ENCODE data around the gene PARN.

Gene PARN

GRCh38 chr16:14531101-14531500, 99.0 kb downstream of the PARN start:
- no peak for DNase-seq (ENCODE audit: low read depth, low spot score)

DNA sequence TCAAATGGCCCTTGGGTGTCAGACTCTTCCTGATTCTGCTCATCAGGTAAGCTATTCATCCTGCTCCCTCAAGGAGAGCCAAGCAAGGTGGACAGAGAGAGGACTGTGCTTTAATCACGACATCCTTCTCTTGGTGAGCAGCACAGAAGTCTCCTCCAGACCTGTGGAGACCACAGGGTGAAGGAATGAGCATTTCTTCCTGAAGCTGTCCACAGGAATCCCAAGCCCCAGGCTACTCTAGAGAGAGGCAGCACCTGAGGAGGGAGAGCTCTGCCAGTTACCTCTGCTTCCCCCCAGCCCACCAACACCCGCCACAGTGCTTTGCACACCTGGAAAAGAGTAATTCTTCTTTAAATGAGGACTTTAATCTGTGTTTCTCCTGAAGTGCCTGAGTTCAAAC, 100.0 kb downstream of the PARN start:
- no peak overlapping the region for H3K4me3 ChIP-seq (ENCODE audit: low read length)
- no peak for DNase-seq (ENCODE audit: low read depth, low spot score)
- no peaks in the 10 kb centered on the region for H3K36me3 ChIP-seq (ENCODE audit: control insufficient read depth, insufficient read depth, low read length)
- no peak overlapping the region for H3K27ac ChIP-seq (ENCODE audit: low read length)
- peaks cover 2% of the 10 kb centered on the region; the same call in 1 of the 2 replicates for H3K4me1 ChIP-seq (ENCODE audit: control insufficient read depth, insufficient read depth, low read length)
- H3K27me3 ChIP-seq (ENCODE audit: control insufficient read depth, insufficient read depth, low read length): no peaks in the 10 kb centered on the region
- WGBS (ENCODE audit: insufficient coverage, insufficient read length): no CpG with 5 or more reads among the region's 2 CpGs
- H3K9me3 ChIP-seq (ENCODE audit: control insufficient read depth, insufficient read depth, low read length): no peaks in the 10 kb centered on the region

More at GRCh38 chr16:14531101-14531500, 99.0 kb downstream of the PARN start:
- no peak overlapping the region for H3K27ac ChIP-seq (ENCODE audit: low read length)
- no peaks in the 10 kb centered on the region for H3K4me1 ChIP-seq (ENCODE audit: control insufficient read depth, insufficient read depth, low read length)
- H3K27me3 ChIP-seq (ENCODE audit: control insufficient read depth, insufficient read depth, low read length): no peaks in the 10 kb centered on the region
- H3K9me3 ChIP-seq (ENCODE audit: control insufficient read depth, insufficient read depth, low read length): no peaks in the 10 kb centered on the region
- no CpG with 5 or more reads among the region's 3 CpGs for WGBS (ENCODE audit: insufficient coverage, insufficient read length)
- no peak overlapping the region for H3K4me3 ChIP-seq (ENCODE audit: low read length)
- no peaks in the 10 kb centered on the region for H3K36me3 ChIP-seq (ENCODE audit: control insufficient read depth, insufficient read depth, low read length)

DNA sequence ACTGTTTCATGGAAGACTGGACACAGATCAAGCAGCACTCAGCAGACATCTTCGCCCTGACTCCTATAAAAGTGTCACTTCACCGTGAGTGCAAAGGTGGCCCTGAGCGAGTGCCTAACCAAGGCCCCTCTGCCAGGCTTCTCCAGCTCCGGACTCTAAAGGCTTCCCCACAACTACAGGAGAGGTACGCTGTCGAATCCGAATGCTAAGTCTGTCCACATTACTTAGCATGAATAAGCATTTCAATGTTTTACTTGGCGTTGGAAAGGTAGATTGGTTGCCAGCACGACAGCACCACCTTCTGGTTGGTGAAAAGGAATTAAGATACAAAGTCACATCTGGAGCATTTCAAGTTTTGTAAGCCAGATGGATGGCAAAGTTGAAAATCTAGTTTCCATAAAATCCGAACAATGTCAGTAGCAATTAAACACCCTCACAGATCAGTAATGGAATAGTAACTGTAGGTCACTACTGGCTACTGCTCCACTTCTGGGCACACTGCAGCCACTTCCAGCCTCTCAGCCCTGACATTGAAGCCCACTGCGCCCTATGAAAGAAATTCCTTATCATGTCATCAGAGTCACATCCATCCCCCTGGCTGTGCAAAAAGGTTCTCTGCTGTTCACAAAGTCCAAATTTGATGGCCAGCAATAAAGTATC, 100.9 kb downstream of the PARN start:
- Histone ChIP-seq H3K36me3 (ENCODE audit: control insufficient read depth, insufficient read depth, low read length) (no peaks in the 10 kb centered on the region), H3K9me3 (ENCODE audit: control insufficient read depth, insufficient read depth, low read length) (no peaks in the 10 kb centered on the region), H3K27me3 (ENCODE audit: control insufficient read depth, insufficient read depth, low read length) (no peaks in the 10 kb centered on the region), H3K4me3 (ENCODE audit: low read length) (no peak overlapping the region), H3K27ac (ENCODE audit: low read length) (no peak overlapping the region), H3K4me1 (ENCODE audit: control insufficient read depth, insufficient read depth, low read length) (peaks cover 2% of the 10 kb centered on the region; the same call in 1 of the 2 replicates)
- DNase-seq (ENCODE audit: low read depth, low spot score): peak; percentile 77
- no CpG with 5 or more reads among the region's 11 CpGs for WGBS (ENCODE audit: insufficient coverage, insufficient read length)

DNA sequence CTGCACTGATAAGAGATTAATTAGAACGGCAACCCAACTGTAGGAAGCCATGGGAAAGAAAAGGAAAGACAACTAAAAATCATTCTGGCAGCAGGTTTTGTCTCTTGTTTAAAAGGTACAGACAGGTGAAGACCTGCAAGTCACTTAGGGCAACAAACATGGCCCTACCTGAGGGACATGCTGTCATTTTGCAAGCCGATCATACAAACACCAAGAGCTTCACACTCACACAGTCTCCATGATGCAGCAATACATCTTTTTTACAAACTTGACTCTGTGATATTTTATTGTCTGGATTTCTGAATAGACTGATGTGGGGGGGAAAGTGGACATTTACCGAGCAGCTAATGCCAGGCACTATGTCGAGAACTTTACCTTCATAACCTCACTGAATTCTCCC, 101.8 kb downstream of the PARN start:
- DNase-seq (ENCODE audit: low read depth, low spot score): no peak
- Histone ChIP-seq H3K4me1 (ENCODE audit: control insufficient read depth, insufficient read depth, low read length) (peaks cover 2% of the 10 kb centered on the region; the same call in 1 of the 2 replicates), H3K4me3 (ENCODE audit: low read length) (no peak overlapping the region), H3K27ac (ENCODE audit: low read length) (no peak overlapping the region), H3K27me3 (ENCODE audit: control insufficient read depth, insufficient read depth, low read length) (no peaks in the 10 kb centered on the region), H3K36me3 (ENCODE audit: control insufficient read depth, insufficient read depth, low read length) (no peaks in the 10 kb centered on the region), H3K9me3 (ENCODE audit: control insufficient read depth, insufficient read depth, low read length) (no peaks in the 10 kb centered on the region)
- WGBS (ENCODE audit: insufficient coverage, insufficient read length): no CpG with 5 or more reads among the region's 4 CpGs

DNA sequence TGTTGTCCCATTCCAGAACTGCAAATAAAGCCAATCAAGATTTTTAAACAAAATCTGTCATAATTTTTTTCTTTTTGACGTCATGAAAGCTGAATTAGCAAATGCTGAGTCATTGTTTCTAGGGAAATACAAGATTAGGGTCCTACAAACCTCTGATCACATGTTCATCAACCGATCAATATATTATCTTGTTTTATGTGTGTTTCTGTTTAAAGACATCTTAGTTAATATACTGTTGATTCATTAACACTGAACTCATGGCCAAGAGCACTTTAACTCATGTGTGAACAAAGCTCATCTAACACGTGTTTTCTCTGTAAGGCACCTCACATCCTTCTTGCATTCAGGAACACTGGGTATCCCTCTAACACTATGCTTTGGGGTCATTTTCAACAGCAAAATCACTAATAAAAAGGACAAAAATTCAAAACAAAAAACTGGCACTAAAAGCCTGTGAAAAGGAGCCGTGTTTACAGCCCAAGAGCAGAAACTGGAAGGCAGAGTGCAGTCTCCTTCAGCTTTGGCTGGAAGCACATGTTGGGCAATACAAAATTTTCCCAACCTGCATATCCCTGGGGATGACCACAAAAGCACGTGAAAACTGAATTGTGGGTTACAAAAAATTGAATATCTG, 102.5 kb downstream of the PARN start:
- peaks cover 3% of the 10 kb centered on the region; the same call in 1 of the 2 replicates for H3K4me1 ChIP-seq (ENCODE audit: control insufficient read depth, insufficient read depth, low read length)
- WGBS (ENCODE audit: insufficient coverage, insufficient read length): no CpG with 5 or more reads among the region's 5 CpGs
- no peaks in the 10 kb centered on the region for H3K36me3 ChIP-seq (ENCODE audit: control insufficient read depth, insufficient read depth, low read length)
- no peaks in the 10 kb centered on the region for H3K9me3 ChIP-seq (ENCODE audit: control insufficient read depth, insufficient read depth, low read length)
- no peak overlapping the region for H3K4me3 ChIP-seq (ENCODE audit: low read length)
- no peak overlapping the region for H3K27ac ChIP-seq (ENCODE audit: low read length)
- no peak for DNase-seq (ENCODE audit: low read depth, low spot score)
- no peaks in the 10 kb centered on the region for H3K27me3 ChIP-seq (ENCODE audit: control insufficient read depth, insufficient read depth, low read length)

DNA sequence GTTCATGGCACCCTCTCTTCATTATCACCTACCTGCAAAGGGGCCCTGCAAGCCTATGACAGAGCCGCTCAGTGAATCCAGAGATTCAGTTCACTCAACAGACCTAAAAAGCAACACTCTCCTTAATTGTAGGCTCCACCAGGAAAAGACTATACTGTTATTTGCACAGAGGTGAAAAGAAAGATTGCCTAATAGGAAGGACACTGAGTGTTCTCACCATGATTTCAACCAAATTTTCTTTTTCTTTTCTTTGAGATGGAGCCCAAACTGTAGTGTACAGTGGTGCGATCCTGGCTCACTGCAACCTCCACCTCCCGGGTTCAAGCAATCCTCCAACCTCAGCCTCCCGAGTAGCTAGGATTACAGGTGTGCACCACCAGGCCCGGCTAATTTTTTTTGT, 104.5 kb downstream of the PARN start:
- WGBS (ENCODE audit: insufficient coverage, insufficient read length): no CpG with 5 or more reads among the region's 5 CpGs
- no peaks in the 10 kb centered on the region for H3K27me3 ChIP-seq (ENCODE audit: control insufficient read depth, insufficient read depth, low read length)
- H3K27ac ChIP-seq (ENCODE audit: low read length): no peak overlapping the region
- no peak overlapping the region for H3K4me3 ChIP-seq (ENCODE audit: low read length)
- H3K4me1 ChIP-seq (ENCODE audit: control insufficient read depth, insufficient read depth, low read length): peaks cover 3% of the 10 kb centered on the region; the same call in 1 of the 2 replicates
- no peaks in the 10 kb centered on the region for H3K36me3 ChIP-seq (ENCODE audit: control insufficient read depth, insufficient read depth, low read length)
- no peaks in the 10 kb centered on the region for H3K9me3 ChIP-seq (ENCODE audit: control insufficient read depth, insufficient read depth, low read length)
- no peak for DNase-seq (ENCODE audit: low read depth, low spot score)

- Histone ChIP-seq H3K36me3 (ENCODE audit: control insufficient read depth, insufficient read depth, low read length) (no peaks in the 10 kb centered on the region), H3K9me3 (ENCODE audit: control insufficient read depth, insufficient read depth, low read length) (no peaks in the 10 kb centered on the region), H3K4me3 (ENCODE audit: low read length) (no peak overlapping the region), H3K27ac (ENCODE audit: low read length) (no peak overlapping the region), H3K4me1 (ENCODE audit: control insufficient read depth, insufficient read depth, low read length) (peaks cover 3% of the 10 kb centered on the region; the same call in 1 of the 2 replicates), H3K27me3 (ENCODE audit: control insufficient read depth, insufficient read depth, low read length) (no peaks in the 10 kb centered on the region)
- no peak for DNase-seq (ENCODE audit: low read depth, low spot score)
- WGBS (ENCODE audit: insufficient coverage, insufficient read length): no CpG with 5 or more reads among the region's 3 CpGs
Measured at GRCh38 chr16:14524979-14525378, 105.1 kb downstream of the PARN start.

GRCh38 chr16:14523632-14524031, 106.4 kb downstream of the PARN start:
- Histone ChIP-seq H3K36me3 (ENCODE audit: control insufficient read depth, insufficient read depth, low read length) (no peaks in the 10 kb centered on the region), H3K27ac (ENCODE audit: low read length) (no peak overlapping the region), H3K4me3 (ENCODE audit: low read length) (no peak overlapping the region), H3K9me3 (ENCODE audit: control insufficient read depth, insufficient read depth, low read length) (no peaks in the 10 kb centered on the region), H3K4me1 (ENCODE audit: control insufficient read depth, insufficient read depth, low read length) (peaks cover 5% of the 10 kb centered on the region), H3K27me3 (ENCODE audit: control insufficient read depth, insufficient read depth, low read length) (no peaks in the 10 kb centered on the region)
- no CpG with 5 or more reads among the region's 2 CpGs for WGBS (ENCODE audit: insufficient coverage, insufficient read length)
- no peak for DNase-seq (ENCODE audit: low read depth, low spot score)

GRCh38 chr16:14522671-14523070, 107.4 kb downstream of the PARN start:
- no peak for DNase-seq (ENCODE audit: low read depth, low spot score)
- Histone ChIP-seq H3K9me3 (ENCODE audit: control insufficient read depth, insufficient read depth, low read length) (no peaks in the 10 kb centered on the region), H3K27ac (ENCODE audit: low read length) (no peak overlapping the region), H3K27me3 (ENCODE audit: control insufficient read depth, insufficient read depth, low read length) (no peaks in the 10 kb centered on the region), H3K4me3 (ENCODE audit: low read length) (no peak overlapping the region), H3K36me3 (ENCODE audit: control insufficient read depth, insufficient read depth, low read length) (no peaks in the 10 kb centered on the region), H3K4me1 (ENCODE audit: control insufficient read depth, insufficient read depth, low read length) (peaks cover 5% of the 10 kb centered on the region)

DNA sequence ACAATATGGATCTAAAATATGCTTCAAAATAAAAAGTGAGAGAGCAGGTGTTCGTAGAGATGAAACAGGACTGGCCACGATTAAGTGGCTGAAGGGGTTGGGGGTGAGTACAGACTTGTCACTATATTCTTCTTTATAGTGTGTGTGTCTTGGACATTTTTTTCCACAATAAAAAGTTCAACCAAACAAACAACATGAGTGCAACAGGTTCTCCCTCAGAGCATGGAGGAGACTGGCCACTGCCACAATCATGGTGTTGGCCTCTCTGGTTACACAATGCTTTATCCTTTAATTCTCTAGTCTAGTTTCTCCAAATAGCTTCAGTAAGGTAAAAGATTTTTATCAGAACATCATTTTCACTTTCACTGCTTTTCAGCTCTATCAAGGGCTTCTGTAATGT, 109.3 kb downstream of the PARN start:
- Histone ChIP-seq H3K36me3 (ENCODE audit: control insufficient read depth, insufficient read depth, low read length) (no peaks in the 10 kb centered on the region), H3K4me1 (ENCODE audit: control insufficient read depth, insufficient read depth, low read length) (peaks cover 5% of the 10 kb centered on the region), H3K27me3 (ENCODE audit: control insufficient read depth, insufficient read depth, low read length) (no peaks in the 10 kb centered on the region), H3K9me3 (ENCODE audit: control insufficient read depth, insufficient read depth, low read length) (no peaks in the 10 kb centered on the region), H3K27ac (ENCODE audit: low read length) (no peak overlapping the region), H3K4me3 (ENCODE audit: low read length) (no peak overlapping the region)
- DNase-seq (ENCODE audit: low read depth, low spot score): no peak
- WGBS (ENCODE audit: insufficient coverage, insufficient read length): no CpG with 5 or more reads among the region's 2 CpGs

DNA sequence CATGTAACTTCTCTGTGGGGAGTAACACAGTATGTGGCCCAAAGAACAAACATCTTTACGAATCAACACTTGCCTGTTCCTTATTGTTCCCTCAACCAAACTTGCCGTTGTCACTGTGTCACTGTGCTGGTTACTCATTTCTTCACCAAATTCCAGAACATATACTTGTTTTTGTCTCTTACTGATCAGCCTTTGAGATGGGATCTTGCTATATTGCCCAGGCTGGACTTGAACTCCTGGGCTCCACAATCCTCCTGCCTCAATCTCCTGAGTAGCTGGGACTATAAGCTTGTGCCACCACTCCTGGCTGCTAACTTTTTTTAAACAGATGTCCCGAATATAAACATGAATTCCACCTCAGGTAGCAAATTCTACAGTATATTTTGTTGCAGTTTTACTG, 115.1 kb downstream of the PARN start:
- no peak for DNase-seq (ENCODE audit: low read depth, low spot score)
- Histone ChIP-seq H3K4me1 (ENCODE audit: control insufficient read depth, insufficient read depth, low read length) (peaks cover 4% of the 10 kb centered on the region), H3K9me3 (ENCODE audit: control insufficient read depth, insufficient read depth, low read length) (no peaks in the 10 kb centered on the region), H3K4me3 (ENCODE audit: low read length) (no peak overlapping the region), H3K36me3 (ENCODE audit: control insufficient read depth, insufficient read depth, low read length) (no peaks in the 10 kb centered on the region), H3K27me3 (ENCODE audit: control insufficient read depth, insufficient read depth, low read length) (no peaks in the 10 kb centered on the region), H3K27ac (ENCODE audit: low read length) (no peak overlapping the region)
- no CpG with 5 or more reads among the region's 3 CpGs for WGBS (ENCODE audit: insufficient coverage, insufficient read length)
